ENCODE measurements around the gene GIMAP8. TPM values are rescaled to one million over a fixed set of nuclear protein-coding genes. Genes with fewer than 3 reads are reported as not detected.

Gene GIMAP8
- total RNA-seq, 1 experiment from 2014 or later: not detected

DNA sequence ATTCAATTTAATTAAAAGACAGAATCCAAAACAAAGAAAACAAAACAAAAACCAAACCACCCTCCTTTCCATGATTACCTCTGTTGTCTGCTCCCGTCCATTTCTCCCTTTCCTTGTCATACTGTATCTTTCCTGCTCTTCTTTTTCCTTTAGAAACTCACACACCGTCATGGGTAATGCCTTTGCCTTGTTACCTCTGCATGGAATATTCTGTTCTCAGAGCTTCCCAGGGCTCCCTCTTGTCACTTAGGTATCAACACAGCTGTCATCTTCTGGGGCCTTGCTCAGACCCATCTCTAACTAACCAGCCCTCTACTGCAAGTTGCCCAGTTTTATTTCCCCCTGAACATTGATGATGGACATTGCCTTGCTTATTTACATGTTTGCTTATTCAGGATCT is 30.2 kb upstream of the GIMAP8 start:
- WGBS (ENCODE audit: extremely low coverage, insufficient read length, low lambda C conversion rate): no CpG with 5 or more reads among the region's 2 CpGs
- Histone ChIP-seq H2AK5ac (ENCODE audit: insufficient read length, low read length) (no peak overlapping the region), H3K9me3 (ENCODE audit: control insufficient read depth, low read depth, low read length) (no peaks in the 10 kb centered on the region), H3K27me3 (ENCODE audit: insufficient read depth, low read length) (no peaks in the 10 kb centered on the region), H3K18ac (ENCODE audit: insufficient read length, low read depth, low read length) (no peak overlapping the region), H3K23me2 (ENCODE audit: insufficient read length, low read depth, low read length, poor library complexity, severe bottlenecking) (no peaks in the 10 kb centered on the region), H3K79me1 (ENCODE audit: insufficient read depth, low read depth, low read length, poor library complexity, severe bottlenecking) (no peaks in the 10 kb centered on the region), H3K4ac (ENCODE audit: low read depth, low read length) (no peak overlapping the region), H2BK12ac (ENCODE audit: insufficient read length, low read depth, low read length) (no peak overlapping the region), H3K56ac (ENCODE audit: insufficient read length, low read depth, low read length) (no peak overlapping the region), H3K4me1 (ENCODE audit: insufficient read depth, low read length) (no peaks in the 10 kb centered on the region; the same call in 1 of the 2 replicates), H3K27ac (ENCODE audit: insufficient read length, low read depth, low read length) (no peak overlapping the region), H4K5ac (ENCODE audit: insufficient read length, low read depth, low read length) (no peak overlapping the region), H4K20me1 (ENCODE audit: control insufficient read depth, insufficient read depth, insufficient read length) (no peaks in the 10 kb centered on the region), H3K4me2 (ENCODE audit: insufficient read depth, insufficient read length, low read length) (no peak overlapping the region), H4K91ac (ENCODE audit: insufficient read length, low read depth, low read length) (no peak overlapping the region), H3K14ac (ENCODE audit: insufficient read depth, low read length) (no peak overlapping the region), H2BK120ac (ENCODE audit: low read depth, low read length, poor library complexity, severe bottlenecking) (no peak overlapping the region), H3K9ac (ENCODE audit: extremely low read depth, insufficient read length, low read length) (no peak overlapping the region), H2BK20ac (ENCODE audit: low read depth, low read length, poor library complexity, severe bottlenecking) (no peak overlapping the region), H3K79me2 (ENCODE audit: insufficient read depth, low read length) (no peaks in the 10 kb centered on the region), H2BK15ac (ENCODE audit: low read depth, low read length) (no peak overlapping the region), H3K23ac (ENCODE audit: insufficient read length, low read depth, low read length) (no peak overlapping the region), H4K8ac (replicated peaks; ENCODE audit: insufficient read length, low read depth, low read length) (no peak overlapping the region), H2BK5ac (ENCODE audit: insufficient read length, low read length) (no peak overlapping the region), H3T11ph (ENCODE audit: low read length) (no peak overlapping the region), H2AFZ (ENCODE audit: low read length) (no peak overlapping the region)
- Mint-ChIP-seq H3K27me3 (ENCODE audit: low read depth) (peaks cover 14% of the 10 kb centered on the region), H3K36me3 (ENCODE audit: insufficient read depth in 1 of 3, low read depth in 3 of 3) (no peaks in the 10 kb centered on the region), H3K4me3 (no peak overlapping the region), H3K9me3 (no peaks in the 10 kb centered on the region; a peak in 2 of 5 replicates), H3K4me1 (peaks cover 21% of the 10 kb centered on the region in 2 experiments), H3K27ac (no peak overlapping the region)
- peak; percentile 16 for DNase-seq
- TF ChIP-seq, protein P1, sequence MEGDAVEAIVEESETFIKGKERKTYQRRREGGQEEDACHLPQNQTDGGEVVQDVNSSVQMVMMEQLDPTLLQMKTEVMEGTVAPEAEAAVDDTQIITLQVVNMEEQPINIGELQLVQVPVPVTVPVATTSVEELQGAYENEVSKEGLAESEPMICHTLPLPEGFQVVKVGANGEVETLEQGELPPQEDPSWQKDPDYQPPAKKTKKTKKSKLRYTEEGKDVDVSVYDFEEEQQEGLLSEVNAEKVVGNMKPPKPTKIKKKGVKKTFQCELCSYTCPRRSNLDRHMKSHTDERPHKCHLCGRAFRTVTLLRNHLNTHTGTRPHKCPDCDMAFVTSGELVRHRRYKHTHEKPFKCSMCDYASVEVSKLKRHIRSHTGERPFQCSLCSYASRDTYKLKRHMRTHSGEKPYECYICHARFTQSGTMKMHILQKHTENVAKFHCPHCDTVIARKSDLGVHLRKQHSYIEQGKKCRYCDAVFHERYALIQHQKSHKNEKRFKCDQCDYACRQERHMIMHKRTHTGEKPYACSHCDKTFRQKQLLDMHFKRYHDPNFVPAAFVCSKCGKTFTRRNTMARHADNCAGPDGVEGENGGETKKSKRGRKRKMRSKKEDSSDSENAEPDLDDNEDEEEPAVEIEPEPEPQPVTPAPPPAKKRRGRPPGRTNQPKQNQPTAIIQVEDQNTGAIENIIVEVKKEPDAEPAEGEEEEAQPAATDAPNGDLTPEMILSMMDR (conservative IDR thresholded peaks at IDR 0.05): no peak

Measured in H9 (cell line).